K562 (cell line): Measurements from ENCODE around the gene TAF11. TPM values are rescaled to one million over a fixed set of nuclear protein-coding genes. Genes with fewer than 3 reads are reported as not detected.

Experiments
- ATAC-seq: fragments of 200-7000 bp; cut with Tn5 transposase; 3 replicates; pipeline ENCODE4 v1.9.1; 2020; ENCODE audit warnings: moderate library complexity
- BruUV-seq: library from RNA; stranded (reverse); fragments of 400-500 nt; replicated peaks from 2 replicates; lab custom pipeline; 2021; lab: Mats Ljungman, UMichigan
- CTCF ChIA-PET: fragments of 300-600 bp; formaldehyde crosslinking; extraction: SDS; loops from one replicate; lab custom pipeline; 2021; ENCODE audit warnings: low intra/inter-chr PET ratio; lab: Yijun Ruan, JAX
- POLR2A ChIA-PET: fragments of 300-600, 350-650 bp; sonication (Branson Sonifier 250); formaldehyde crosslinking; extraction: SDS; loops from one replicate; lab custom pipeline; 2021; ENCODE audit warnings: antibody characterized with exemption, inconsistent platforms; lab: Yijun Ruan, JAX
- DNase-seq, 4 experiments: peaks; one replicate each; pipeline versions ENCODE4 v3.0.0 to v3.0.0-alpha.2; 2011 to 2018; ENCODE audit warnings: low spot score in 3 of 4, mixed read lengths in 3 of 4; ENCODE audit errors: extremely low read depth in 1 of 4
- FAIRE-seq: peaks from 2 replicates; lab custom pipeline; 2011; peaks lifted over from hg19 to GRCh38; lab: Jason Lieb, UNC
- H2AFZ ChIP-seq: 2 replicates; pipeline ENCODE4 v1.6.0; 2011; ENCODE audit warnings: low read depth, low read length, control low read depth, inconsistent platforms
- H3K27ac ChIP-seq: fragments of 200-600 bp; 3 replicates; pipeline ENCODE4 v1.8.0; 2011; ENCODE audit warnings: low read depth, mild to moderate bottlenecking, control low read depth, inconsistent platforms, low read length, moderate library complexity, mixed read lengths; ENCODE audit errors: extremely low read depth
- H3K27me3 ChIP-seq, 2 experiments: fragments of 300-600 bp in 1 of 2; 2 replicates in 1 of 2; 3 replicates in 1 of 2; pipeline versions ENCODE4 v1.6.0 to v1.8.0; 2011; ENCODE audit warnings: inconsistent platforms in 2 of 2, low read length in 2 of 2, mild to moderate bottlenecking in 1 of 2, mixed read lengths in 1 of 2, moderate library complexity in 1 of 2; ENCODE audit not compliant: control insufficient read depth in 2 of 2, insufficient read depth in 2 of 2
- H3K36me3 ChIP-seq: fragments of 300-600 bp; 3 replicates; pipeline ENCODE4 v1.8.0; 2011; ENCODE audit warnings: mild to moderate bottlenecking, low read length, inconsistent platforms; ENCODE audit not compliant: control insufficient read depth, insufficient read depth
- H3K4me1 ChIP-seq, 2 experiments: fragments of 200-600 bp in 1 of 2; replicated peaks in 1 of 2; 2 replicates in 1 of 2; 3 replicates in 1 of 2; pipeline versions ENCODE4 v1.5.1 to v1.8.0; 2011; ENCODE audit warnings: inconsistent platforms in 2 of 2, low read length in 2 of 2, mild to moderate bottlenecking in 1 of 2, mixed read lengths in 1 of 2, moderate library complexity in 1 of 2; ENCODE audit not compliant: control insufficient read depth in 2 of 2, insufficient read depth in 2 of 2
- H3K4me2 ChIP-seq: 2 replicates; pipeline ENCODE4 v1.6.1; 2011; ENCODE audit warnings: low read length, control low read depth, inconsistent platforms, mixed read lengths; ENCODE audit not compliant: insufficient read depth
- H3K4me3 ChIP-seq: fragments of 200-600 bp; sonication (generic), shearing (Covaris generic); 2 replicates; pipeline ENCODE4 v1.5.1; 2016; ENCODE audit warnings: control low read depth, inconsistent platforms
- H3K79me2 ChIP-seq: fragments of 200-600 bp; 3 replicates; pipeline ENCODE4 v1.8.0; 2011; ENCODE audit warnings: low read length, inconsistent platforms; ENCODE audit not compliant: control insufficient read depth, insufficient read depth
- H3K9ac ChIP-seq, 2 experiments: 2 replicates each; pipeline versions ENCODE4 v1.6.0 to v1.6.1; 2011; ENCODE audit warnings: low read depth in 2 of 2, low read length in 2 of 2, control low read depth in 1 of 2, inconsistent platforms in 1 of 2, mild to moderate bottlenecking in 1 of 2, mixed read lengths in 1 of 2; ENCODE audit not compliant: insufficient read depth in 1 of 2
- H3K9me1 ChIP-seq: one replicate; pipeline ENCODE4 v1.6.0; 2011; ENCODE audit warnings: inconsistent platforms, mild to moderate bottlenecking, low read length, moderate library complexity; ENCODE audit not compliant: control insufficient read depth, insufficient read depth
- H3K9me3 ChIP-seq: replicated peaks from 2 replicates; pipeline ENCODE4 v1.5.1; 2011; ENCODE audit warnings: low read depth, low read length, inconsistent platforms; ENCODE audit not compliant: control insufficient read depth, insufficient read depth
- H4K20me1 ChIP-seq: replicated peaks from 2 replicates; pipeline ENCODE4 v1.6.1; 2011; ENCODE audit warnings: low read length, inconsistent platforms, mixed read lengths; ENCODE audit not compliant: control insufficient read depth, insufficient read depth
- DPF2 ChIP-seq: fragments of 450-650 bp; IDR thresholded peaks from 2 replicates; pipeline ENCODE4 v1.6.1; 2016
- GATAD2A ChIP-seq: fragments of 450-650 bp; IDR thresholded peaks from 2 replicates; pipeline ENCODE4 v1.6.1; 2017
- HEY1 ChIP-seq: fragments of 250-450 bp; sonication (Bioruptor Pico); IDR thresholded peaks from 2 replicates; pipeline ENCODE4 v1.5.0; 2020; ENCODE audit warnings: mild to moderate bottlenecking, moderate library complexity, borderline replicate concordance
- HIVEP1 ChIP-seq: fragments of 250-450 bp; sonication (Bioruptor Pico); IDR thresholded peaks from 2 replicates; pipeline ENCODE4 v1.4.0; 2020; ENCODE audit warnings: mild to moderate bottlenecking
- NCOA1 ChIP-seq: fragments of 450-650 bp; IDR thresholded peaks from 2 replicates; pipeline ENCODE4 v1.6.1; 2016; ENCODE audit warnings: low read depth
- NFE2 ChIP-seq: IDR thresholded peaks from 2 replicates; pipeline ENCODE4 v1.6.1; 2014; ENCODE audit warnings: antibody characterized with exemption, low read depth
- RBFOX2 ChIP-seq: fragments of 200-400 bp; formaldehyde crosslinking; IDR thresholded peaks from 2 replicates; pipeline ENCODE4 v1.6.1; 2017; ENCODE audit warnings: low read depth, mild to moderate bottlenecking, low read length, moderate library complexity
- THRA ChIP-seq: fragments of 450-650 bp; IDR thresholded peaks from 2 replicates; pipeline ENCODE4 v1.6.1; 2017; ENCODE audit warnings: mild to moderate bottlenecking, moderate library complexity
- THRB ChIP-seq: fragments of 450-650 bp; formaldehyde crosslinking; conservative IDR thresholded peaks from 2 replicates; pipeline ENCODE4 v1.4.0; 2022; ENCODE audit warnings: mild to moderate bottlenecking, missing genetic modification characterization
- USF2 ChIP-seq: sonication (generic); formaldehyde crosslinking; IDR thresholded peaks from 2 replicates; pipeline ENCODE4 v1.5.0; 2020; ENCODE audit warnings: missing genetic modification reagents
- ZNF174 ChIP-seq: fragments of 250-450 bp; sonication (Bioruptor Pico); IDR thresholded peaks from 2 replicates; pipeline ENCODE4 v1.4.0; 2020; ENCODE audit warnings: mild to moderate bottlenecking
- ZNF217 ChIP-seq: sonication (generic); formaldehyde crosslinking; IDR thresholded peaks from 2 replicates; pipeline ENCODE4 v1.8.0; 2022; ENCODE audit warnings: mild to moderate bottlenecking, missing genetic modification reagents
- ZNF274 ChIP-seq: IDR thresholded peaks from 2 replicates; pipeline ENCODE4 v1.6.1; 2011; ENCODE audit warnings: low read depth, mild to moderate bottlenecking, low read length, moderate library complexity, borderline replicate concordance
- WGBS: fragments of 100-300 bp; shearing (Covaris generic); methylation state at CpG from one replicate; pipeline ENCODE4 v1.1.6; 2016; ENCODE audit warnings: low coverage, mixed read lengths; ENCODE audit not compliant: insufficient coverage; ENCODE audit errors: missing lambda C conversion rate; 5-methylcytosine and 5-hydroxymethylcytosine counted together
- in situ Hi-C: fragments of 300-500 bp; cut with MboI; formaldehyde crosslinking; loops from 4 replicates; pipeline ENCODE4 v1.15.0; 2018; ENCODE audit warnings: inconsistent platforms, mixed read lengths
- intact Hi-C: fragments of 100-400 bp; cut with micrococcal nuclease; formaldehyde crosslinking; loops from 2 replicates; pipeline ENCODE4 v1.14.2; 2022
- polyA plus RNA-seq, 8 experiments: library from polyadenylated mRNA; depleted of rRNA in 4 of 8; stranded (reverse) in 5 of 8; unstranded in 3 of 8; fragments of >200 nt; fragmentation: Nextera tagmentation in 2 of 8; fragmentation: Illumina TruSeq in 1 of 8; extraction: Ambion mirVana in 2 of 8; extraction: Trizol in 1 of 8; gene quantifications; 2 replicates each; pipeline versions ENCODE4 v1.2.1 to v1.2.3, GENCODE V29; 2011 to 2014; ENCODE audit warnings: inconsistent platforms in 1 of 8, missing spikeins in 1 of 8
- total RNA-seq, 7 experiments: library from RNA; depleted of rRNA in 6 of 7; stranded (reverse); fragments of >200 nt in 6 of 7; fragmentation: Illumina TruSeq in 2 of 7; extraction: Trizol in 2 of 7; gene quantifications; 2 replicates each; pipeline versions ENCODE4 v1.2.1 to v1.2.3, GENCODE V29; 2011 to 2021; ENCODE audit warnings: low replicate concordance in 1 of 7
- TF ChIP-seq, protein P1 (sequence below): sonication (generic); formaldehyde crosslinking; IDR thresholded peaks from 2 replicates; pipeline ENCODE4 v1.8.0; 2023; ENCODE audit warnings: mild to moderate bottlenecking, missing genetic modification reagents
- TF ChIP-seq, protein P2 (sequence below): fragments of 250-450 bp; sonication (Bioruptor Pico); IDR thresholded peaks from 2 replicates; pipeline ENCODE4 v1.5.0; 2022; ENCODE audit warnings: mild to moderate bottlenecking

The TAF11 gene
- total and polyA plus RNA-seq, 9 of the 15 experiments (the other 6 are each of a cell fraction or from before 2014, with no cell fraction given), result 40.9 to 91.9 (median 71.9) TPM

GRCh38 chr6:34897716-34898115, 9.9 kb upstream of the TAF11 start (continued):
- TF ChIP-seq HEY1 (CRISPR knock-in tag) (no peak), NCOA1 (no peak), ZNF274 (no peak), THRB (no peak)

GRCh38 chr6:34897130-34897529, 9.3 kb upstream of the TAF11 start:
- ATAC-seq (no peak), FAIRE-seq (no peak), DNase-seq (no peak)
- Histone ChIP-seq H2AFZ (no peak overlapping the region), H3K79me2 (peaks cover 11% of the 10 kb centered on the region; the same call in 1 of the 3 replicates), H3K9ac (no peak overlapping the region), H3K27me3 (no peaks in the 10 kb centered on the region), H3K4me1 (no peaks in the 10 kb centered on the region), H3K36me3 (peaks cover 3% of the 10 kb centered on the region; the same call in 1 of the 3 replicates), H4K20me1 (no peaks in the 10 kb centered on the region), H3K4me3 (no peak overlapping the region), H3K27ac (no peak overlapping the region), H3K9me3 (no peaks in the 10 kb centered on the region), H3K9me1 (no peaks in the 10 kb centered on the region), H3K4me2 (no peak overlapping the region)
- in situ Hi-C loops, result no loop called here
- WGBS, result 60% methylated on average over 1 of the region's 1 CpG
- no TSS peak for BruUV-seq
- intact Hi-C loops, result no loop called here
- ChIA-PET POLR2A (interaction anchor here (0.7 to 1.8 kb wide), 4 partner anchors 8 to 12 kb away, joined by 3 to 9 read pairs (median 3); partner anchors contain the start of gene TAF11), CTCF (no interaction called here)
- no peak for TF ChIP-seq HIVEP1 (CRISPR knock-in tag)
- TF ChIP-seq DPF2, result no peak
- no peak for TF ChIP-seq ZNF174 (CRISPR knock-in tag)
- TF ChIP-seq THRA, result no peak
- no peak for TF ChIP-seq RBFOX2
- TF ChIP-seq NFE2, result no peak
- TF ChIP-seq, protein P1, sequence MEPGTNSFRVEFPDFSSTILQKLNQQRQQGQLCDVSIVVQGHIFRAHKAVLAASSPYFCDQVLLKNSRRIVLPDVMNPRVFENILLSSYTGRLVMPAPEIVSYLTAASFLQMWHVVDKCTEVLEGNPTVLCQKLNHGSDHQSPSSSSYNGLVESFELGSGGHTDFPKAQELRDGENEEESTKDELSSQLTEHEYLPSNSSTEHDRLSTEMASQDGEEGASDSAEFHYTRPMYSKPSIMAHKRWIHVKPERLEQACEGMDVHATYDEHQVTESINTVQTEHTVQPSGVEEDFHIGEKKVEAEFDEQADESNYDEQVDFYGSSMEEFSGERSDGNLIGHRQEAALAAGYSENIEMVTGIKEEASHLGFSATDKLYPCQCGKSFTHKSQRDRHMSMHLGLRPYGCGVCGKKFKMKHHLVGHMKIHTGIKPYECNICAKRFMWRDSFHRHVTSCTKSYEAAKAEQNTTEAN (CRISPR knock-in tag), result no peak
- no peak for TF ChIP-seq ZNF217 (CRISPR knock-in tag)
- no peak for TF ChIP-seq USF2 (CRISPR knock-in tag)
- TF ChIP-seq GATAD2A, result no peak
- TF ChIP-seq, protein P2, sequence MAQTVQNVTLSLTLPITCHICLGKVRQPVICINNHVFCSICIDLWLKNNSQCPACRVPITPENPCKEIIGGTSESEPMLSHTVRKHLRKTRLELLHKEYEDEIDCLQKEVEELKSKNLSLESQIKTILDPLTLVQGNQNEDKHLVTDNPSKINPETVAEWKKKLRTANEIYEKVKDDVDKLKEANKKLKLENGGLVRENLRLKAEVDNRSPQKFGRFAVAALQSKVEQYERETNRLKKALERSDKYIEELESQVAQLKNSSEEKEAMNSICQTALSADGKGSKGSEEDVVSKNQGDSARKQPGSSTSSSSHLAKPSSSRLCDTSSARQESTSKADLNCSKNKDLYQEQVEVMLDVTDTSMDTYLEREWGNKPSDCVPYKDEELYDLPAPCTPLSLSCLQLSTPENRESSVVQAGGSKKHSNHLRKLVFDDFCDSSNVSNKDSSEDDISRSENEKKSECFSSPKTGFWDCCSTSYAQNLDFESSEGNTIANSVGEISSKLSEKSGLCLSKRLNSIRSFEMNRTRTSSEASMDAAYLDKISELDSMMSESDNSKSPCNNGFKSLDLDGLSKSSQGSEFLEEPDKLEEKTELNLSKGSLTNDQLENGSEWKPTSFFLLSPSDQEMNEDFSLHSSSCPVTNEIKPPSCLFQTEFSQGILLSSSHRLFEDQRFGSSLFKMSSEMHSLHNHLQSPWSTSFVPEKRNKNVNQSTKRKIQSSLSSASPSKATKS, result no peak
